IPS-15b (cell line): ENCODE measurements around the gene LEP.
"Not testable (repeated sequence)": the region's sequence is repeated elsewhere in the genome, so short reads cannot be mapped to it uniquely, and the experiment has no call there.

Experiments
- H3K27me3 ChIP-seq: one replicate; pipeline ENCODE4 v1.6.1; 2013; ENCODE audit warnings: low read length; ENCODE audit not compliant: control insufficient read depth, insufficient read depth
- H3K36me3 ChIP-seq: one replicate; pipeline ENCODE4 v1.6.1; 2013; ENCODE audit warnings: low read length; ENCODE audit not compliant: control insufficient read depth, insufficient read depth
- H3K4me1 ChIP-seq: one replicate; pipeline ENCODE4 v1.6.1; 2013; ENCODE audit warnings: mild to moderate bottlenecking, low read length; ENCODE audit not compliant: control insufficient read depth, insufficient read depth
- H3K4me3 ChIP-seq: one replicate; pipeline ENCODE4 v1.5.1; 2013; ENCODE audit warnings: low read depth, low read length
- H3K9ac ChIP-seq: one replicate; pipeline ENCODE4 v1.6.1; 2013; ENCODE audit warnings: low read depth, mild to moderate bottlenecking, low read length
- H3K9me3 ChIP-seq: one replicate; pipeline ENCODE4 v1.6.1; 2013; ENCODE audit warnings: mild to moderate bottlenecking, low read length; ENCODE audit not compliant: control insufficient read depth, insufficient read depth

Gene LEP

DNA sequence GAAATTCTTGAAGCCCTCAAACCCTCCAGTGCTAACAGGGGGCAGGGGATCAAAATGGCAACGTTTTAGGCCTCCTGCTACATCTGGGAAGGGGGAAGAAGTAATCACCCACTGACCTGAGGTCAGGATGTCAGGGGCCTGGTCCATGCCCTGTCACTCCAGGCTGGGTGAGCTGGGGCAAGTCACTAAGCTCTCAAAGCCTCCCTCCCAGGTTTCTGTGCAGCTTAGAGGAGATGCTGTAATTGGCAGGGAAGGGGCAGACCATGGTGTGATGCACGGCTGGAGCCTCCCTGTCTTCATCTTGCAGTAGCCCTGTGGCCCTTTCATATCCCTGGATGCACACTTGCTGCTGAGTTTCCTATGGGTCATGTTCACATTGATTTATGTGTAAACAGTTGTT, 27.2 kb downstream of the LEP start:
- Histone ChIP-seq H3K27me3 (peaks cover 11% of the 10 kb centered on the region), H3K4me3 (no peak overlapping the region), H3K9ac (no peak overlapping the region), H3K4me1 (peaks cover 35% of the 10 kb centered on the region), H3K36me3 (no peaks in the 10 kb centered on the region), H3K9me3 (no peaks in the 10 kb centered on the region)

DNA sequence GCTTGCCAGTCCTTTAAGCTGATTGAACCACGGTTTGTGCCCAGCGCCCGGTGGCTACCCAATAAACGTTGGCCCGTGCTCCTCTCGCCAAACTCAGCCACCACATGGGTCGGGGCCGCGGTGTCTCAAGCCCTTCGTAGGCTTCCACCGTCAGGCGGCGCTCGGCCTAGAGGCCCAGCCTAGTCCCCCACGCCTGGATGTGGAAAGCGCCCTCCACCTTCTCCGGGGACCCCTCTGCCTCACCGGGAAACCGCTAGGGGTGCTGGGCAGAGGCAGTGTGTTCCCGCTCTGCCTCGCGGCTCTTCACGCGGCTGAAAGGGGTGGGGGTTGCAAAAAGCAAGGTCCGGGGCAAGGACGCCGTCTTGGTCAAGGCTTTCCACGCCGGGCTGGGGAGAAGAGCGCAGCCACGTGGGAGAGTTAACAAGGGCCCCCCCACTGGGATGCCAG, 29.8 kb downstream of the LEP start:
- Histone ChIP-seq H3K27me3 (peaks cover 19% of the 10 kb centered on the region), H3K4me1 (peaks cover 34% of the 10 kb centered on the region), H3K4me3 (peak overlapping the region; percentile 16), H3K9me3 (no peaks in the 10 kb centered on the region), H3K36me3 (no peaks in the 10 kb centered on the region), H3K9ac (no peak overlapping the region)

DNA sequence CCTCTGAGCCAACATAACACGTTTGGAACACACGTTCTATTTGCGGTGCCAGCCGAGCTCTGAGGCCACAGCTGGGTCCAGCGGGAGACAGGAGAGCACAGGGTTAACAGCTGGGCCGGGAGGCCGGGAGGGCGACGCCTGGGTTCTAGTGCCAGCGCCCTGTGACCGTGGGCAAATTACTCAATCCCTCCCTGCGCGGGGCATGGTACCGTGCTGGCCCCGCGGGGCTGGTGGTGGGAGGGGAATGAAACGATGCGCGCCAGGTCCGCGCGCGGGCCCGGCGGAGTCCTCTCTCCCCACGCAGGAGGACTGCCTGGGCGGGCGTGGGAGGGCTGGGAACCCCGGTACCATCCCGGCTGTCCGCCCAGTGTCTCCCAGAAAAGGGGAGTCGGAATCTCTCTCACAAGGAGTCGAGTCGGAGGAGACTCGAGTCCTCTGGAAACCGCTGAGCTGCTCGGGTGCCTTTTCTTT, 30.4 kb downstream of the LEP start:
- Histone ChIP-seq H3K4me3 (no peak overlapping the region), H3K27me3 (peaks cover 17% of the 10 kb centered on the region), H3K4me1 (peaks cover 28% of the 10 kb centered on the region), H3K9ac (peak overlapping the region; percentile 3), H3K36me3 (no peaks in the 10 kb centered on the region), H3K9me3 (no peaks in the 10 kb centered on the region)

DNA sequence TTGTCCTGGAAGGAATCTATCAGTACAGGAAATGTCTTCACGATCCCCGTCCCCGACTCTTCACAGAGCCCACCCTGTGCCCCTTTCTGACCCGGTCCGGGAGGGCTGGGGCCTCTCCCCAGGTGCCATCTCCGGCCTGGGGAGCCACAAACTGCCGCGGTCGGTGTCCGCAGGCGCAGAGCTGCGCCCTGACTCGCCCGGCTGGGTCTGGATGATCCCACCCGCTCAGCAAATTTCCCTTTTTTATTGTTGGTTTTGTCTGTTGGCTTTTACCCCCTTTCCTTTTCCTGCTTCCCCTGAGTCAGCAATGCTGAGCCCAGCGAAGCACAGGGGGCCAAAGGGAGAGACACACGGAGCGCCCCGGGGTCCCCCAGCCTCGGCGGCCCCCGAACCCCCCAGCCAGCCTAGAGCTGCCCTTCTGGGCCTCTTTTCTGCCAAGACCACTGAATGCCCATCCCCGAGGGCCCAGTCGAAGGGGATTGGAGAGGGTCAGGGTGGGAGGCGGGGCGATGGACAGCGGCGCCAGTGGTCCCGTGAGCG, 30.9 kb downstream of the LEP start:
- Histone ChIP-seq H3K4me1 (peaks cover 23% of the 10 kb centered on the region), H3K36me3 (no peaks in the 10 kb centered on the region), H3K9me3 (no peaks in the 10 kb centered on the region), H3K4me3 (peak overlapping the region; percentile 13), H3K9ac (no peak overlapping the region), H3K27me3 (peaks cover 16% of the 10 kb centered on the region)

DNA sequence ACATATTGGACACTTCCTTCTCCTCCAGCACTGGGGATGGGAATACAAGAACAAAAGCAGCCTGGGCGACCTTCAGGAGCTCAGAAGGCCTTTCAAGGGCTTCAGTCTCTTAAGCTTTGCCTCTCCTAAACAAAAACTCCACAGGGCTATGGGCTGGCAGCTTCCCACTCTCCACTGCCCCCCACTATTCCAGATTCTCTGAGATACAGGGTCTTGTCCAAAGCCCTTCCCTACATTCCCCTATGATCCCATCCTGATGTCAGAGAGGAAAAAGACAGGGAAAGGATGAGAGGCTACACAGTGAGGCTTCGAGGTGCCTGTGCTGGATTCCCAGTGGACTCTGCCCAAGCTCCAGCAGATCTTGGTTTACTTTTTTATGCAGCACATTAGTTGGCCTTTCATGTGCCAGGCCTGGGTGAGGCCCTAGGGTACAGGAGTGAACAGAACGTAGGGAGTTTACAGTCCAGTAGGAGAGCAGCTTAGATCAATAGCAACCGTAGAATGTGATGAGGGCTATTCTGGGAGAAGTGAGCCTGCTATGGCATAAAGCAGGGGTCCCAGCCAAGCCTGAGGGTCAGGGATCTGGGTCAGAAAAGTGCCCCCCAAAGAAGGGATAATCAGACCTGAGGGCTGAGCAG, 33.3 kb downstream of the LEP start:
- H3K4me1 ChIP-seq, result peaks cover 16% of the 10 kb centered on the region
- H3K36me3 ChIP-seq, result no peaks in the 10 kb centered on the region
- H3K27me3 ChIP-seq, result peaks cover 11% of the 10 kb centered on the region
- no peak overlapping the region for H3K9ac ChIP-seq
- no peaks in the 10 kb centered on the region for H3K9me3 ChIP-seq
- H3K4me3 ChIP-seq, result no peak overlapping the region

DNA sequence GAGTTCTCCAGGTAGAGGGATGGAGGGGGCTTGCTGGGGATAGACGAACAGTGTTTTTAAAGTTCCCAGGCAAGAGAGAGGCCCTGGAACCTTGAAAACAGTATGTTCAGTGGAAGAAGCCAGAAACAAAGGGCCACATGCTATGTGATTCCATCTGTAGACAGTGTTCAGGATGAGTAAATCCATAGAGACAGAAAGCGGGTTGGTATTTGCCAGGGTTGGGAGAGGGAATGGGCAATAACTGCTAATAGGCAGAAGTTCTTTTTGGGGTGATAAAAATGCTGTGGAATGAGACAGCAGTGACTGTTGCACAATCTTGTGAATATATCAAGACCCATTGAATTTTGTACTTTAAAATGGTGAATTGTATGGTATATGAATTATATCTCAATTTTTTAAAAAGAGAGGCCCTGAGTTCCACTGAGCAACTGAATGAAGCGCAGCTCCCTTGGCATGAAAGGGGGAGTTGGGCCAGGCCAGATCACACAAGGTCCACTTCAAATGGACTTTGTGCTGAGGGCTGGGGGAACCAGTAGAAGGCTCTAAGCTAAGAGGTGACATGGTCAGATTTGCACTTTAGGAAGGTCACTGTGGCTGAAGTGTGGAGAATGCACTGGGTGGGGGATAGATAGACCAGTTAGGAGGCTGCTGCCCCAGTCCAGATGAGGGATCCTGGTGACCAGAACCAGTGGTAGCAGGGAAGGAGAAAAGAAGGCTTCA, 34.0 kb downstream of the LEP start:
- Histone ChIP-seq H3K9me3 (no peaks in the 10 kb centered on the region), H3K4me3 (no peak overlapping the region), H3K9ac (no peak overlapping the region), H3K36me3 (no peaks in the 10 kb centered on the region), H3K27me3 (peaks cover 11% of the 10 kb centered on the region), H3K4me1 (peaks cover 16% of the 10 kb centered on the region)

DNA sequence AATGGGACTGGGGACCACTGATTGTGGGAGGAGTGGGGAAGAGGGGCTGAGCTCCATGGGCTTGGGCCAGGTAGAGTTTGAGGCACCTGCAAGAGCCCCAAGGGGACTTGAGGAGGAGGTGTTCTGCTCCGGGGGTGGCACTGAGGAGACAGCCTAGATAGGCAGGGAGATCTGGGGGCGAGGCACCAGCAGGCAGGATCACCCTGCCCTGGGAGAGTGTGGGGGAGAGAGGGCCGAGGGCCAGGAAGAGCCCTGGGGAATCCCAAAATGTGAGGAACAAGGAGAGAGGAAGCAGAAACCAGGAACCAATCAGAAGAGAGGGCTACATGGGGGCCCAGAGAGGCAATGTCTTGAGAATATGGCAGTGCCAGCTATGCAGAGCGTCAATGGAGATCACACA, 34.6 kb downstream of the LEP start:
- Histone ChIP-seq H3K4me3 (no peak overlapping the region), H3K9ac (no peak overlapping the region), H3K36me3 (no peaks in the 10 kb centered on the region), H3K27me3 (peaks cover 11% of the 10 kb centered on the region), H3K9me3 (no peaks in the 10 kb centered on the region), H3K4me1 (peaks cover 16% of the 10 kb centered on the region)

DNA sequence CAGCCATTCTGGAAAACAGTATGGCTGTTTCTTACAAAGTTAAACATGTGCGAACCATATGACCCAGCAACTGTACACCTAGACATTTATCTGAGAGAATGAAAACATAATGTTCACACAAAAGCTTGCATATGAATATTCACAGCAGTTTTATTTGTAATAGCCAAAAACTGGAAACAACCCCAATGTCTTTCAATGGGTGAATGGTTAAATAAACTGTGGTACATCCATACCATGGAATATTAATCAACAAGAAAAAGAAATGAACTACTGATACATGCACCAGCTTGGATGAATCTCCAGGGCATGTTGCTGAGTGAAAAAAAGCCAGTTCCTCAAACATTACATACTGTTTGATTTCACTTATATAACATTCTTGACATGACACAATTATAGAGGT, 37.3 kb downstream of the LEP start:
- Histone ChIP-seq H3K4me3 (no peak overlapping the region), H3K9me3 (no peaks in the 10 kb centered on the region), H3K27me3 (peaks cover 8% of the 10 kb centered on the region), H3K36me3 (no peaks in the 10 kb centered on the region), H3K4me1 (peaks cover 5% of the 10 kb centered on the region), H3K9ac (no peak overlapping the region)

DNA sequence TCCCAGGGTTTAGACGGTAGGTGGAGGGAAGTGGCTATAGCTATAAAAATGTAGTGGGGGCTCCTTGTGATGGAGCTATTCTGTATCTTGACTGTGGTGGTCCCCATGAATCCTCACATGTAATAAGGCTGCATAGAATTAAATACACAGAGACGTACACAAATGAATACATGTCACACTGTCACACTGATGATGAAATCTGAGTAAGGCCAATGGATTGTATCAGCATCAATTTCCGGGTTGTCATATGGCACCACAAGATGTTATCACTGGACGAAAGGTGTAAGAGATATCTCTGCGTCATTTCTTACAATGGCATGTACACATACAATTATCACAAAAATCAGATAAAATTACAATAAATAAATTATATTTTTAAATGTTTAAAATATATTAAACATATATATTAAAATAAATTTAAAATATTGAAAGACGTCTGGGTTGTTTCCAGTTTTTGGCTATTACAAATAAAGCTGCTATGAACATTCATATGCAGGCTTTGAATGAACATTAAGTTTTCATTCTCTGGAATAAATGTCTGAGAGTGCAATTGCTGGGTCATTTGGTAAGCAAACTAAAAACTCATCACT, 38.1 kb downstream of the LEP start:
- Histone ChIP-seq H3K27me3 (peaks cover 5% of the 10 kb centered on the region), H3K9me3 (no peaks in the 10 kb centered on the region), H3K4me1 (peaks cover under 1% of the 10 kb centered on the region), H3K9ac (no peak overlapping the region), H3K4me3 (no peak overlapping the region), H3K36me3 (no peaks in the 10 kb centered on the region)

DNA sequence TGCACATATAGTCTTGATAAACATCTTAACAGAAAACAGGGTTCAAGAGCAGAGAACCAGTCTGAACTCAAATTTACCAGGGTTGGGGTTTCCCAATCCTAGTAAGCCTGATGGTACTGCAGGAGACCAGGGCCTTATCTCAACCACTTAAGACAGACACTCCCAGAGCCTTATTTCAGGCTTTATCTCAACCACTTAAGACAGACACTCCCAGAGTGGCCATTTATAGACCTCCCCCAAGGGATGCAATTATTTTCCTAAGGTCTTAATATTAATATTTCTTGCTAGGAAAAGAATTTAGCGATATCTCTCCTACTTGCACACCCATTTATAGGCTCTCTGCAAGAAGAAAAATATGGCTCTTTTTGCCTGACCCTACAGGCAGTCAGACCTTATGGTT, 39.4 kb downstream of the LEP start:
- not testable (repeated sequence) for H3K9ac ChIP-seq, H3K4me1 ChIP-seq, H3K9me3 ChIP-seq, H3K27me3 ChIP-seq, H3K4me3 ChIP-seq, H3K36me3 ChIP-seq

DNA sequence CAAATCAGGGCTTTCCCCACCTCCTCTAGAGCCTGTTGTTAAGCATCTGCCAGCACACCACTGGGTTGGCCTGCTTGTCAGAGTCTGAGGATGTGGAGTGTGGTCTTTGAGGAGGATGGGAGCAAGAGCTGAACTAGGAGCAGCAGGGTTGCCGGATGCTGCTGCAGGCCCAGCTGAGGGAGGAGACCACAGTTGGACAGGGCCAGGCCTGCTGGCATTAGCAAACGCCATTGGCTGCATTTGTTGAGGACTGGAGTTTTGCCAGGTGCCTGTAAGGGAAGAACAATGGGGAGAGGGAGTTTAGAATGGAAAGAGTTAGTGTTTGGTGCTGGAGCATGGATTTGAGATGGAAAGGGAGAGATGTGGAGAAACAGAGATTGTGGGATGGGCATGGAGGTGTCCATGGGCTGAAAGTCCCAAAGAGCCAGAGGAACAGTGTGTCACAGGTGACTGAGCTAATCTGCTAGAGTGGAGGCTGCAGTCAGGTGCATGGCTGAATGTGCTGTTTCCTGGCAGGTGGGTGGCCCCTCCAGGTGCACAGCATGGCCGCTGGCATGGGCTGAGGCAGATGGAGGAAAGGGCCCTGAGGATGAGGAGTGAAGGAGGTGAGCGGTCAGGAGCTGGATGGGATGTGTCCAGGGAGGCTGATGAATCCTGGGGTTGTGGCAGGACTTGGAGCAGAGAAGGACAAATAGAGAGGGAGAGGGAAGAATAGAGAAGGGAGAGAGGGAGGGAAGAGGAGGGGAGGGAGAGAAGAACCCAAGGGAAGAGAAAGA, 40.7 kb downstream of the LEP start:
- no peaks in the 10 kb centered on the region for H3K9me3 ChIP-seq
- H3K27me3 ChIP-seq, result no peaks in the 10 kb centered on the region
- no peak overlapping the region for H3K4me3 ChIP-seq
- H3K9ac ChIP-seq, result no peak overlapping the region
- no peaks in the 10 kb centered on the region for H3K4me1 ChIP-seq
- no peaks in the 10 kb centered on the region for H3K36me3 ChIP-seq
